D341Med (cell line): Measurements from ENCODE around the gene ROR2.
"Not testable (repeated sequence)": the region's sequence is repeated elsewhere in the genome, so short reads cannot be mapped to it uniquely, and the experiment has no call there.

Experiments used
- DNase-seq: peaks from one replicate; pipeline ENCODE4 v3.0.0; 2012; ENCODE audit warnings: low spot score

ROR2 gene

DNA sequence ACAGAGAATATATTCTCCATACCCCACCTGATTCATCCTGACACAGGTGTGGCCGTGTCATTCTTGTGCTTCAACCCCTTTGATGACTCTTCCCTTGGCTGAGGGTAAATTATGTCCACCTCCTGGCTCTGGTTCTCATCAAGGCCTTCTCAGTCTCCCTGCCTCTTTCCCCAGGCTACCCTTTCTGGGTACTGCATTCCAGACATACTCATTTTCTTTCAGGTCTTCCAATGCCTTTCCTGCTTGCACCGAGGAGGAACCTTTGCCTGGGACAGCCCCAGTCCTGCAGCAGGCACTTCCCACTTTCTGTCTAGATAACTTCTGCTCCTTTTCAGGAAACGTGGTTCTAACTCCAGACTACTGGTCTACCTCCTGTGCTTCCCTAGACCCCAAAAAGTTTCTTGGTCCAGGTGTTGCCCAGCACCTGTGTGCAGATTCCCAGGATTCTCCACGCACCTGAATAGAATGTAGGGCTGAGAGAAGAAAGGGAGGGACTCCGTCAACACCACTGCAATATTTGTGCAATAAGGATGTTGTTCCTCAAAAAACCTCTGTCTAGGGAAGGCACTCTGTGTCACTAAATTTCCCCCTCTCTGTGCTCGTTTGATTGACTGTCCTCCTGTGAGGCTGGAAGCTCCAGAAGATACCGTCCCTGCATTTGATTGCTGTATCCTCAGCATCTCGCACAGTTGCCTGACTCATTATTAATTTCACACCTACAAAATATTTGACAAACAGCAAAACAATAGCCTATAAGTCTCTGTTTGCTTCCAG is 271.0 kb downstream of the ROR2 start:
- no peak for DNase-seq

DNA sequence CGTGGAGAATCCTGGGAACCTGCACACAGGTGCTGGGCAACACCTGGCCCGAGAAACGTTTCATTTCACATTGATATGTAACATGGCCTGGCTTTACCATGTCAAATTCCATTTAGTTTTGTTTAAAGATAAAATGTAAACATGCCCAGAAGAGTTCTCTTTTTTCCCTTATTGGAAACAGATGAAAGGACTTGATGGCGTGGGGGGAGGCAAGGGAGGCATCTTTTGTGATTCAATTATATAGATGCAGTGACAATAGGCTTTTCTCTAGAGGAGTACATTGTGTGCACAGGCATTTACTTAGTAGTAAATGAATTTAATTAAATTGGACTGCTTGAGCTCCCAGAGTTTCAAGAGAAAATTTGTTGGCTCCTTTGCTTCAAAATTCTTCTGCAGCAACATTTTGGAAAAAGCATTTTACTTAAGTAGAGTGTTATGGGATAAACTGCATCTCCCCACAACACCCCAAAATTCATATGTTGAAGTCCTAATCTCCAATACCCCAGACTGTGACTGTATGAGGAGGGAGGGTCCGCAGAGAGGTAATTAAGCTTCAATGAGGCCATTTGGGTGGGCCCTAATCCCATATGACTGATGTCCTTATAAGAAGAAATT is 272.1 kb downstream of the ROR2 start:
- no peak for DNase-seq

DNA sequence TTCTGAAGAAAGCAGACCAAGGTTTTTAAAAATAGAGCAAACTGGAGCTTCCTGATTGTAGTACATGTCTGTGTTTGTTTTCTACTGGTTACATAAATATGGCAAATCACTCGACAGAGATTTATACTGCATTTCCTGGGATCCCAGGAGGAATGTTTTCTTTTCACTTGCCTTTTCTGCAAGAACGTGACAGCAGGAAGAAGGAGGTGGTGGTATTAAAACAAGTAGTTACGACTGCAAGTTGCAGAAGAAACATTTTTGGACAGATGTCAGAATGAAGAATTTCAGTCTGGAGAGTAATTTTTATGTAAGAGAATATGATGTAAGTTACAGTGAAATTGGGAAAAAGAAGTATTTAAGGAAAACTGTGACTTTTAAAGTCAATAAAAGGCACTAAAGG is 272.7 kb downstream of the ROR2 start:
- DNase-seq: no peak

DNA sequence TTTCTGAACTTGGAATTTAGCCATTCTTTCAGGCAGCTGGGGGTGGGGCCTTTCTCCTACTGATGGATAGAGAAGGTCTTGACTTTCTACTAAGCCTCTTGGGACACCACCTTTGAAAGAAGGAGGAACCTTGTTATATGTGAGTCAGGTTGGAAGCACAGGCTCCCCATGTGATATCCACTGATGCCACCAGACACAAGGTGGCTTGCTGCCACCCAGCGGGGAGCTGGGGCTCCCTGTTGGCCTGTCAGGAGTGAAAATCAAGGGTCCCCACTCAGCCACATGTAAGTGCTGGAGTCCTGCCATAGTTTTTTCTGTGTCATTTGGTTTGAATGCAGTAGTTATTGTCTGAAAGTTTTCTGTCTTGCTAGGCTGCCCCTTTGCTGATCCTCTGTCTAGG is 274.0 kb downstream of the ROR2 start:
- DNase-seq: no peak

DNA sequence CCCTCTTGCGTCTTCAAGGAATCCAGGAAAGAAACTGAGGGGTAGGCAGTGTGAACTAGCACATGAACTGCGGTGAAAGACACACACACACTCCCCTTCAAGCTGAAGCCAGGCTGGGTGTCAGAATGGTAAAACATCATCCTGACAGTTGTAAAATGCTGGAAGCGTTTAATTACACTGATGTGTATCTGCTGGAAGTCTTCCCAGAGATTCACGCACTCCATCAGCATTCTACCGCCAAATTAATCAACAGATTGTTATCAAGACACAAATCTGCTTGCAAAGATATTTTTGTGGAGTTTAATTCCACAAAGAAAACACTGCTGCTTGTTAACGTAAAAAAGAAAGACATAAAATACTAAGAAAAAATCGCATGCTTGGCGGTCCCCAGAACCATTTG is 285.4 kb downstream of the ROR2 start:
- no peak for DNase-seq

DNA sequence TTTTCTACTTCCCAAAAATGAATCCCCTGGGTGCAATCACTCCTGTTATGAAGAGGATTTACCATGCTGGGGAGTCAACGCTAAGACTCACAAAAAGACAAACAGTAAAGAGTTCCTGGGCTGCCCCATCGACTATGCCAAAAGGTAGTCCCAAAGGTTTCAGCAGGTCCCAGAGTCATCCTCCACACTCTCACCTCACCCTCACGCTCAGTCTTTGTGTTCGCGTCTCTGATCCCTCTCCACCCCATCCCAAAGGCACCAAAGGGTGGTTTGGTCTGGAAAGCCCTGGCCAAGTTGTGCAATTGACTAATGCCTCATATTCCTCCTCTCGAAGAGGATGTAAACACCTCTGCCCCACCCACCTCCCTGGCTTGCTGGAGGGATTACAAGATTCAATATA is 286.2 kb downstream of the ROR2 start:
- no peak for DNase-seq

DNA sequence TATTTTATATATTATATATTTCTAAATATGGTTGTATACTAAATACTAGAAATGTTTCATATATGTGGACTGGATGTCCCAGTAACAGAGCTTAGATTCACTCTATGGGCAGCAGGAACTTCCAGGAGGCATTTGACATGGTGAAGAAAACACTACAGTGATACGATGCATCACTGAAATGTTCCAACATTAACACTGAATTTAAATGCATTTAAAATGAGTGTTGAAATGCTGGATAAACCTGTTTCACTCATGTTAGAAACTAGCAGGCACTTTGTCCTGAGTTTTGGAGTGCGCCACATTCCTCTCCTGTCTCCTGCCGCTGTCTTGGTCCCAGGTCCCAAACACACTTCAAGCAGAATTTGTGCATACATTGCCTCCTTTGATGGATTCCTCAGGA is 288.6 kb downstream of the ROR2 start:
- DNase-seq: no peak

DNA sequence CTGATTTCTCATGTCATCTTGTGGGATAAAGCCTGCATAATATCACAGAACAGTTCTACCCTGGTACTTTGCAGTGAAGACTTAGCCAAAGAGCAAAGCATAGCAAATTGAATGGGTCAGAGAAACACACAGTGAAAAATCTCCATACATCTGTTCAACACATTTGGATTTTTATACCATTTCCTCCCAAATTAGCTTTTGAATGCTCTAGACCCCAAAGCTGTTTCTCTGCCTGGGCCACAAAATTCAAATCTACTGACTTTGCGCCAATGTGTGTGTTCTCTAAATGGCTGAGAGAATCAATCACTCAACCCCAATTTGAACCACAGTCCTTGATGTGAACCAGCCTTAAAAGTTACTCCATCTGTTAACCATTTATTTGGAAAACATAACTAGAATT is 289.5 kb downstream of the ROR2 start:
- no peak for DNase-seq

DNA sequence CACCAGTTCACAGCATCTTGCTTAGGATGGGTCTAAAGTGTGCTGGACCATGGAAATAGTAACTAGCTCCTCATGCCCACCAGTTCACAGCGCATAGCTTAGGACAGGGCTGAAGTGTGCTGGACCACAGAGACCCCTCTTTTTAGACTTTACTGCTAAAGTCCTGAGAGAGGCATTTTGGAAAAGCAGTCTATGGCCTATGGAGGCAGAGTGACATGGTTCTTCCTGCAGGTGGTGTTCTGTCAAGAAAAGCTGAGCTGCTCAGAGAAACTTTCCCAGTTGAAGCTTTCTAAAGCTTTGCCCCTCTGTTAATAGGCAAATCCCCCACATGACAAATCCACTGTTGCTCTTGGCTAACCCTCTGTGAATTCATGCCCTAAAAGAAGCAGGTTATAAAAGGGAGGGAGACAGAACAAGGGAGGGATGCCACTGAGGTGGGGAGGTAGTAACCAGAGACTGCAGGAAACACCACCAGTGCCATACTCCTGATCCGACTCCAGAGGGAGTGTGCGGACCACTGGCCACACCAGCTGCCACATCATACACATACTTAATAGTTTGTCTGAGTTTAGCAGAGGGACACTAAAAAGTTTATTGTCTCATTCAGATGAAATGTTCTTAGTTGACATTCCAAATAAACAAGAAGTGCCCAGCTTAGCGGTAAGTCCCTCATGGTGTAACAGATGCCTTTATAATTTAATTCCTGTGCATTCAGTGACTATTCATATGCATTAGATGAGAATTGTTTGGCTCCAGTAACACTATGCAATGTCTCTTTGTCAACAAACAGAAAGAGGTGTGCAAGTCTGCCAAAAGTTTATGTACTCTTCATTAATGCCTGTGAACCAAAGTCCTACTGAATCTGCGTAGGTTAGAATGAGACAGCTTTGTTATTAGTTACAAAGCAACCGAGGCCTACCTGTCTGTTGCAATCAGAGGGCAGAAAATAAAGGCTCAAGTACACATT is 290.2 kb downstream of the ROR2 start:
- no peak for DNase-seq

DNA sequence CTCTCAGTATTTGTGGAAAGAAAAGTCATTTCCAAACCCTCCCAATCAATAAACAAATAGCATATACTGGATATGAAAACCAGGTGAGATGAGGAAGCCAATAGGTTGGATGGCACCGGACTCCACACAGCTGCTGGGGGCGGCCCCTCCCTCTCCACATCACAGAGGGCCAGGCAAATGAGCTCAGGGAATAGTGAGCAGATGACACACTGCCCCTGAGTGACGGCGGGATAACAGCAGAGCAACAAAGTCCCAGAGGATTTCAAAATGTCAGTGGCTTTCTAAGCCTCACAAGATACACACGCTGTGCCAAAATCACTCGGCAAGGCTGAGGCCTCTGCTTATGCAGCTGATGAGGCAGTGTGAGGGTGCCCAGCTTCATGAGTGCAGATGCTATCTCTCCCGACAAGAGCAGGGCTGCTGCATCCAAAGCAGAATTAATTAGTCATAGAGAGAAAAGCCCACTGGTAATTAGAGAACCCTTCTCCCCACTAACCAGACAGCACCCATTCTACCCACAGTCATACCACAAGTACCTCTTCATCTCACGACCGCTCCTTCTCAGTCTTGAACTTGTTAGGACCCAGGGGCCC is 291.4 kb downstream of the ROR2 start:
- no peak for DNase-seq

DNA sequence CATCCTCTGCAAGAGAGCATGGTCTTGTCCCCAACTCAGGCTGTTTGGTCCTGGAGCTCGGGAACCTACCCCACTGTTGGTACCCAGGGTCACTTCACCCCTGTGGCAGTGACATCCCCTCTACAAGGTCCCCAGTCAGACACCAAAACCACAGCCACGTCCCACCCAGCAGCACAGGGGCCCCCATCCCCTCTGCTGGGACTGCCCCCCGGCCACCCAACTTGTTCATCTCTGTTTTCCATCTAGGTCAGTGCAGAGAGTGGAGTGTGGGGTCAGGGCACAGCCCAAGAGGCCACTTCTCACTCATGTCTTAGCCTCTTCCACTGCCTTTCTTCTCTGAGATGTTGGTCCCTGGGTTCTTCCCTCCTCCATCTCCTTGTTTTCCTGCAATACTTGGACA is 292.5 kb downstream of the ROR2 start:
- DNase-seq: no peak

DNA sequence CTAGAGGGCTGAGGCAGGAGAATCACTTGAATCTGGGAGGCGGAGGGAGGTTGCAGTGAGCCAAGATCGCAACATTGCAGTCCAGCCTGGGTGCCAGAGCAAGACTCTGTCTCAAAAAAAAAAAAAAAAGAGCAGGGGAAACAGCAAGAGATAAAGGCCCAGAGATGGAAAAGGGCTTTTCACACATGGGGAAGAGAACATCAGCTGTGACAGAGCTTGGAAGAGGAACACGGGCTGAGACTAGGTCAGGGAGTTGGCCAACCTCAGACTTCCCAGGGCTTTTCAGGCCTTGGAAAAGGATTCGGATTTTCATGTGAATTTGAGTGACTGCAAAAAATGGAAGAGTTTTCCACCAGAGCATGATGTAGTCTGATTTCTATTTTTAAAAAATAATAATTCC is 294.4 kb downstream of the ROR2 start:
- DNase-seq: no peak

DNA sequence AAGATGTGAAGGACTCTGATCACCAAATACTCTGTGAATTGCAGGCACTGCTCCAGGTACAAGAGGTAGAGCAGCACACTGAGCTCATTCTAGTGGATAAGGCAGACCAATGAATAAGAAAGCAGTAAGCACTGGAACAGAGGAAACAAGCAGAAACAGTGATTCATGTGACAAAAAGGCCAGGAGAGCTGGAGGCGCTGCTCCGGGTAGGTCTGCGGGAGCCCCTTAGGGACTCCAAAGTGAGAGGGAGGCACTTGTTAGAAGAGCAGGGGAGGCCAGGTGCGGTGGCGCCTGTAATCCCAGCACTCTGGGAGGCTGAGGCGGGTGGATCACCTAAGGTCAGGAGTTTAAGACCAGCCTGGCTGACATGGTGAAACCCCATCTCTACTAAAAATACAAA is 294.8 kb downstream of the ROR2 start:
- no peak for DNase-seq

DNA sequence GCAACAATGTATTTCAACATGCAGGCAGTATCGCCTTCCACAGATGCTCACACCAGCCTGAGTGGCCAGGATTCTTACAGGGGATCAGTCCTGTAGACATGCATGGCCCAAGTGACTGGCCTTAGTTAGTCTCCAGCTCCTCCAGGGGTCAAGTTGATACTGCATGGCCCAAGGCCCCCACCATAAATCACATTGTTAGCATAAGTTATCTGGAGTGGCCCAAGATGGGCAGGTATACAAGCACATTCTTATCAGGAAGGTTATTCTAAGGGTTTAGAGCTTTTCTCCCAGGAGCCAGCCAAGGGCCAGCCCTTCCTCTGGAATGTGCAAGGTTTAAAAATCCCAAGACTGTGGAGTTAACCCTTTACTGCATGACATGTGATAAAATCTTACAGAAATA is 295.5 kb downstream of the ROR2 start:
- DNase-seq: no peak

DNA sequence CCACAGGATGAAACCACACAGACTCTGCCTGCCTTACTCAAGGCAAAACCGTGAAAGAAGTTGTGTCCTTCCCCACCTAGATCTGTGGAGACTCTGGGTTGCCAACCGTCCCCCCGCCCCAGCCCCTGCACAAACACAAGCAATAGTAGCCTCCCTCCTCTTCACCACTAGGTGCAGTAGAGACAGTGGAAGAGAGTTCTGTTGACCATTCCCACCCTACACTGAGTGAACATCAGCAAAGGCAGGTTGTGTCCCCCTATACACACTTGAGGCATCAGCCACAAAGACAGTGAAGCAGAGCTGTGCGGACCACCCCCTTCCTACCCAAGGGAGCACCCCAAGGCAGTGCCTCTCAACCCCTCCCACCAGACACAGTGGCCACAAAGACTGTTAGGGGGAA is 302.7 kb downstream of the ROR2 start:
- no peak for DNase-seq

DNA sequence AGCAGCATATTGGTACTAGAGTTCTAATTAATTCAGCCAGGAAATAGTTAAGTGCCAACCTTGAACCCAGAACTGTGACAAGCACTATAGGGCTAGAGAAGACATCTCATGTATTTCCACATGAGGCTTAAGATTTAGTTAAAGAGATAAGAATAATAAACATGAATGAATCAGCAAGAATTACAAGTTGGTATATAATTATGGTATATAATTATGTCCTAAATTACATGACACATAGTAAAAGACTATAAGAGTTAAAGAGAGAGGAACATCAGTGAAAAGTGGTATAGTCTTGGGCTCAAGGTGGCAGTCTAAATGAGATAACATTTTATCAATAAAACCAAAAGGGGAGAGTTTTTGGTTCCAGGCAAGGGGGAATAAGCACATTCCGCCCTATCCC is 303.3 kb downstream of the ROR2 start:
- DNase-seq: no peak

DNA sequence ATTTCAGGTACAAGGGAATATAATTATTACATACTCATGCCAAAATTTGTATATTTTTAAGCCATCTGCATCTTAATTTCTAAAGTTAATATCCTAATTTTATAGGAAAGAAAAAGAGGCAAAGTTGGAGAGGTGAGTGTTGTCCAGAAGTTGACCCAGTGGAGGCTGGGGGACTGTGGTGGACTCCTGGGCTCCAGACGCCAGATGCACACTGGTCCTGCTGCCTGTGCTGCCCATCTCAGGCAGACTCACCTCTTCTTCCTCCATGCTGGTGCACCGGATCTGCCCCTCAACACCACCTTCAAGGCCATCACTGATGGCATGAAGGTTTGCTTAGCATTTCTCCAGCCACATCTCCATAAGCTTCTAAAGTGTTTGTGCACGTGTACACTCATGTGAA is 305.6 kb downstream of the ROR2 start:
- DNase-seq: no peak

DNA sequence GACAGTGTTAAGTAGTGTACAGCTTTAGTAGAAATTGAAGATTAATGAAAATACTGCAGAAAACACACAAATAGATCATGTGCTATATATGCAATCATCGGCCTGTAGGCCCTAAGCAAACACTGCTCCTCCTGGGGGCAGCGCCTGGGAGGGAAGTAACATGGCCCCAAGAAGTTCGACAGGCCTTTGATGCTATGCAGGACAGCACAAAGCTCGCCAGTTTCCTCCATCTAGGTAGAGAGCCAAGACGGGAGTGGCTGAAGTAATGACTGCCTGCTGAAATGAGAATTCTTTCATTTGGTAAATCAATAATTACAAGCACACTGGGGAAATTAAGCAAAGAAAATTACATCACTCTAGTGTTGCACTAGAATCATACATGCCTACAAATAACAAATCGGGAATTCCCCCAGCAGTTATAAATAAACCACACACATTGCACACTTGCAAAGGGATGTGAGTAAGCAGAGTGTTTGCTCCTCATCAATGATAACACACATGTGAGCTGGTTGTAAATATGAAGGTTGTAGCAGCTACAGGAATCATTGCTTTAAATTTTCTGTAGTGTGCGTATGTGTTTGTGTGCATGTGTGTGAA is 306.4 kb downstream of the ROR2 start:
- DNase-seq: no peak

DNA sequence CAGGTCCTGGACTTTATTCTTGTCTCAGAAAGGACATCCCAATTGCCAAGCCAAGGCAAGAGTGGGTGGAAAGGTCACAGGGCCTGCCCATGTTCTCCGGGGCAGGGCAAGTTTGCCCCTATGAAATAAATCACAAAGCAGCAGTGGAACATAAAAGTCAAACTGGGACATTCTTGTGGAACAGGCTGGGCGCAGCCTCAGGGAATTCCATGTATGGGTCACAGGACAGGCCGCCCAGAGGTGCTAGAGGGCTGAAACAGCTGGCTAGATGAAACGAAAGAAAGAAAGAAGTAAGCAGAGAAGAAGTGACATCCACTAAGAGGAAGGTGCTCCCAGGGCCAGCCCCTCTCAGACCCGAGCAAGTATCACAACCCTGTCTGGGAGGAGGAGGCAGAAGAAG is 307.3 kb downstream of the ROR2 start:
- no peak for DNase-seq

DNA sequence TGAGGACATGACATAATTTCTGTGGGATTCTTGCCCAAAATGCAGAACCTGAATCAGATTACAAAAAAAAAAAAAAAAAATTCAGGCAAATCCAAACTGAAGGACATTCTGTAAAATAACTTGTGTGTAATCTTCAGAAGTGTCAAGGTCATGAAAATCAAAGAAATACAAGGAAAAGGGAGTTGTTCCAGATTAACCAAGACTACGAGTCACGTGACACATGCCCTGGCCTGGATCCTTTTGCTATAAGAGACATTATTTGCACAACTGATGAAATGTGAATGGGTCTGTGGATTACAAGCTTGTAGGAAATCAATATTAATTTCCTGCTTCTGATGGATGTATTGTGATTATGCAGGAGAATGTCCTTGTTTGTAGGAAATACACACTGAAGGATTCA is 309.6 kb downstream of the ROR2 start:
- DNase-seq: no peak

DNA sequence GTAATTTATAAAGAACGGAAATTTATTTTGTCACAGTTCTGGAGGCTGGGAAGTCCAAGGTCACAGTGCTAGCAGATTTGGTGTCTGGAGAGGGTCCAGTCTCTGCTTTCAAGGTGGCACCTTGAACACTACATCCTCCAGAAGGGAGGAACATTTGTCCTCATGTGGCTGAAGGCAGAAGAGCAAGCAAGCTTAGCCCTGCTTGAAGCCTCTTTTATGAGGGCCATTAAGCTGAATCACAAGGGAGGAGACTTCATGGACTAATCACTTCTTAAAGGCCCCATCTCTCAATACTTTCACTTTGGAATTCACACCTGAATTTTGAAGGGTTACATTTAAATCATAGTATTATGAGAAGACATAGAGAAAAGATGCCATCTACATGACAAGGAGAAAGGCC is 311.0 kb downstream of the ROR2 start:
- no peak for DNase-seq

DNA sequence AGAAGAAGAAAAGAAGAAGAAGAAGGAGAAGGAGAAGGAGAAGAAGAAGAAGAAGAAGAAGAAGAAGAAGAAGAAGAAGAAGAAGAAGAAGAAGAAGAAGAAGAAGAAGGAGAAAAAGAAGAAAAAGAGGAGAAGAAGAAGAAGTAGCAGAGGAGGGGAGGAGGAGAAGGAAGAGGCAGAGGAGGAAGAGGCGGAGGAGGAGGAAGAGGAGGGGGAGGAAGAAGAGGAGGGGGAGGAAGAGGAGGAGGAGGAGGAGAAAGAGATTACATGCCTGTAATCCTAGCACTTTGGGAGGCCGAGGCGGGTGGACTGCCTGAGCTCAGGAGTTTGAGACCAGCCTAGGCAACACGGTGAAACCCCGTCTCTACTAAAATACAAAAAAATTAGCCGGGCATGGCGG is 315.2 kb downstream of the ROR2 start:
- DNase-seq: not testable (repeated sequence)
